MM.1S (cell line): ENCODE measurements around the gene CDRT4.

Experiments
- DNase-seq: peaks from one replicate; pipeline ENCODE4 v3.0.0-alpha.2; 2015
- H2AFZ ChIP-seq: fragments of 300-600 bp; sonication (generic); 2 replicates; pipeline ENCODE4 v1.6.0; 2016; ENCODE audit warnings: antibody characterized with exemption, low read length
- H3F3A ChIP-seq: fragments of 300-600 bp; sonication (generic); 2 replicates; pipeline ENCODE4 v1.6.1; 2016; ENCODE audit warnings: mild to moderate bottlenecking, antibody characterized with exemption, low read length, moderate library complexity, mixed read lengths; ENCODE audit not compliant: insufficient read depth
- H3K27ac ChIP-seq: fragments of 300-600 bp; sonication (generic); 2 replicates; pipeline ENCODE4 v1.5.1; 2016; ENCODE audit warnings: mild to moderate bottlenecking, low read length
- H3K27me3 ChIP-seq: fragments of 300-600 bp; sonication (generic); replicated peaks from 2 replicates; pipeline ENCODE4 v1.6.0; 2016; ENCODE audit warnings: low read length; ENCODE audit not compliant: insufficient read depth
- H3K36me3 ChIP-seq: fragments of 300-600 bp; sonication (generic); replicated peaks from 2 replicates; pipeline ENCODE4 v1.6.1; 2016; ENCODE audit warnings: mild to moderate bottlenecking, low read length, mixed read lengths; ENCODE audit not compliant: insufficient read depth
- H3K4me1 ChIP-seq: fragments of 300-600 bp; sonication (generic); 2 replicates; pipeline ENCODE4 v1.6.1; 2016; ENCODE audit warnings: low read length, mixed read lengths
- H3K4me2 ChIP-seq: fragments of 300-600 bp; sonication (generic); 2 replicates; pipeline ENCODE4 v1.6.0; 2016; ENCODE audit warnings: low read depth, low read length
- H3K4me3 ChIP-seq: fragments of 300-600 bp; sonication (generic); 2 replicates; pipeline ENCODE4 v1.5.1; 2016; ENCODE audit warnings: low read length, mixed read lengths
- H3K79me2 ChIP-seq: fragments of 300-600 bp; sonication (generic); 2 replicates; pipeline ENCODE4 v1.6.1; 2016; ENCODE audit warnings: mixed run types, low read length, mixed read lengths
- H3K9ac ChIP-seq: fragments of 300-600 bp; sonication (generic); 2 replicates; pipeline ENCODE4 v1.6.1; 2016; ENCODE audit warnings: low read length, mixed read lengths
- H3K9me2 ChIP-seq: fragments of 300-600 bp; sonication (generic); replicated peaks from 2 replicates; pipeline ENCODE4 v1.6.1; 2016; ENCODE audit warnings: mild to moderate bottlenecking, low read length, mixed read lengths; ENCODE audit not compliant: insufficient read depth
- H3K9me3 ChIP-seq: fragments of 300-600 bp; sonication (generic); replicated peaks from 2 replicates; pipeline ENCODE4 v1.6.1; 2016; ENCODE audit warnings: mild to moderate bottlenecking, low read length, mixed read lengths; ENCODE audit not compliant: insufficient read depth
- H4K20me1 ChIP-seq: fragments of 300-600 bp; sonication (generic); 2 replicates; pipeline ENCODE4 v1.6.1; 2016; ENCODE audit warnings: mild to moderate bottlenecking, low read length, moderate library complexity, mixed read lengths; ENCODE audit not compliant: insufficient read depth
- EZH2 ChIP-seq: fragments of 300-600 bp; sonication (generic); optimal IDR thresholded peaks from 2 replicates; pipeline ENCODE3; 2017; ENCODE audit warnings: low read depth, mild to moderate bottlenecking, antibody characterized with exemption, low read length, mixed read lengths
- EZH2phosphoT487 ChIP-seq: fragments of 300-600 bp; sonication (generic); IDR thresholded peaks from 2 replicates; pipeline ENCODE4 v1.6.1; 2018; ENCODE audit warnings: antibody characterized with exemption, low read length
- TF ChIP-seq, protein P1 (sequence below): fragments of 300-600 bp; sonication (generic); IDR thresholded peaks from 2 replicates; pipeline ENCODE4 v1.5.1; 2016; ENCODE audit warnings: antibody characterized with exemption, low read length, mixed read lengths

The CDRT4 gene

DNA sequence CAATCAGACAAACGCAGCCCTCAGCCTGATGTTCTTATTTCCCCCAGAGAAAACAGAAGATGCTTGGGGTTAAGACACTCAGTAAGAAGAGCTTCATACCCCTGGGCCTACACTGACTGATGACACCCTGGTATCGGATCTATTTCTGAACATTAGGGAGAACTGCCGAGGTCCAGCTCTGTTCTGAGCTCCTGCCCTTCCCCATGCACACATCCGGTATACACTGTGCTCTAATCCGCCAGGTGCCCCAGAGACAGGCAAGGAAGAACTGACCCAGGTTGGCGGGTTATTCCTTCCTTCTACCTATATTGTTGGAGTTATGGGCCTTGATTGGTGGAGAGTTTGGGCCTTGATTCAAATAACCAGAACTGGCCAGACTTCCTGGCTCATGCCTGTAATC is 68.0 kb downstream of the CDRT4 start:
- Histone ChIP-seq H3K4me3 (no peak overlapping the region), H3K9ac (no peak overlapping the region), H3K79me2 (no peaks in the 10 kb centered on the region), H3K27me3 (no peaks in the 10 kb centered on the region), H3K4me2 (no peak overlapping the region), H3K27ac (no peak overlapping the region), H3K36me3 (no peaks in the 10 kb centered on the region), H3K9me3 (no peaks in the 10 kb centered on the region), H3K9me2 (no peaks in the 10 kb centered on the region), H3K4me1 (no peaks in the 10 kb centered on the region), H2AFZ (no peak overlapping the region), H4K20me1 (no peaks in the 10 kb centered on the region), H3F3A (no peaks in the 10 kb centered on the region)
- TF ChIP-seq EZH2 (no peak), EZH2phosphoT487 (no peak)
- TF ChIP-seq, protein P1, sequence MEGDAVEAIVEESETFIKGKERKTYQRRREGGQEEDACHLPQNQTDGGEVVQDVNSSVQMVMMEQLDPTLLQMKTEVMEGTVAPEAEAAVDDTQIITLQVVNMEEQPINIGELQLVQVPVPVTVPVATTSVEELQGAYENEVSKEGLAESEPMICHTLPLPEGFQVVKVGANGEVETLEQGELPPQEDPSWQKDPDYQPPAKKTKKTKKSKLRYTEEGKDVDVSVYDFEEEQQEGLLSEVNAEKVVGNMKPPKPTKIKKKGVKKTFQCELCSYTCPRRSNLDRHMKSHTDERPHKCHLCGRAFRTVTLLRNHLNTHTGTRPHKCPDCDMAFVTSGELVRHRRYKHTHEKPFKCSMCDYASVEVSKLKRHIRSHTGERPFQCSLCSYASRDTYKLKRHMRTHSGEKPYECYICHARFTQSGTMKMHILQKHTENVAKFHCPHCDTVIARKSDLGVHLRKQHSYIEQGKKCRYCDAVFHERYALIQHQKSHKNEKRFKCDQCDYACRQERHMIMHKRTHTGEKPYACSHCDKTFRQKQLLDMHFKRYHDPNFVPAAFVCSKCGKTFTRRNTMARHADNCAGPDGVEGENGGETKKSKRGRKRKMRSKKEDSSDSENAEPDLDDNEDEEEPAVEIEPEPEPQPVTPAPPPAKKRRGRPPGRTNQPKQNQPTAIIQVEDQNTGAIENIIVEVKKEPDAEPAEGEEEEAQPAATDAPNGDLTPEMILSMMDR = no peak
- DNase-seq = no peak

DNA sequence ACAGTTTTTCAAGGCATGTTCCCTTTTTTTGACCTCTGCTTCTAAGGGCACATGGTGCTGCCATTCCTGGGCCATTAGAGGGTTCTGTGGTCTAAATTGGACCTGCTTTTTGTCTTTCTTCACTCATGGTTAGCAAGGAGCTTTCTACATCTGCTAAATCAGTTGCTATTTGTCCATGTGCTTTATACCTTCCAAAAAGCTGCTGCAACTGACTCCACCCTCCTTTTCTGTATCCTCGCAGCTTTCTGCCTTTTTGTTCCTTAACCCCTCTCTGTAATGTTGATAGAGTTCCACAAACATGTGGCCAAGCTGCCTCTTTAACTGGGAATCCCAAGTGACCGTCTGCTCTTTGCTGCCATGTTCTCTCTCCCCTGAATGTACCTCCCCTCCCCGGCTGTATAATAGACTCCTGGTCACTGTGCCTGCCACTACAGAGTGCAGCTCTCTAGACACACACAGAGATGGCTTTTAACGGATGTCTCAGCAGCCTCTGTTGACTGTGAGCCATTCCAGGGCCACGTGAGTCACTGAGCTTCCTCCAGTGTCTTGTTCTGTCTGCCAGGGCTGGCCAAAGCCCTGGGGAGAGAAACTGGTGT is 68.6 kb downstream of the CDRT4 start:
- Histone ChIP-seq H3F3A (no peaks in the 10 kb centered on the region), H3K4me3 (no peak overlapping the region), H3K9me3 (no peaks in the 10 kb centered on the region), H3K27ac (no peak overlapping the region), H3K9ac (no peak overlapping the region), H3K27me3 (no peaks in the 10 kb centered on the region), H3K9me2 (no peaks in the 10 kb centered on the region), H3K4me1 (no peaks in the 10 kb centered on the region), H3K4me2 (no peak overlapping the region), H4K20me1 (no peaks in the 10 kb centered on the region), H3K36me3 (no peaks in the 10 kb centered on the region), H3K79me2 (no peaks in the 10 kb centered on the region), H2AFZ (no peak overlapping the region)
- DNase-seq = no peak
- no peak for TF ChIP-seq EZH2phosphoT487
- TF ChIP-seq, protein P1 = no peak
- TF ChIP-seq EZH2 = no peak

DNA sequence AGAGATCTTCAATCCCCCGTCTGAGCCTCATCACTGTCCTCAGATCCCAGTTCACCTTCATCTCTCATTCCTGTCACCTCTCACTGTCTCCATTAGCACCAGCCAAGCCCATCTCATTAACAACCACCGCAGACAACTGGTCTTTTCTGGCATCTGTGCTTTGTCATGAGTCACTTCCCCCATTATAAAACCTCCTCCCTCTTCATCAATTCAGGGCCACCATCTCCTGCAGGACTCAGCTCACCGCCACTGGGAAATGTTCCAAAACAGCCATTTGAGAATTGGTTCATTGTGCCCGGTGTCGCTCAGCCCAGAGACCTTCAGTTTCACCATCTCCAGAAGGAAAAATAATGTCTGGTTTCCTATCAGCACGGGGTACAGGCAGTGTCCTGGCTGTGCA is 69.1 kb downstream of the CDRT4 start:
- no peaks in the 10 kb centered on the region for H3K79me2 ChIP-seq
- TF ChIP-seq, protein P1 = no peak
- TF ChIP-seq EZH2 = no peak
- TF ChIP-seq EZH2phosphoT487 = no peak
- H3K27me3 ChIP-seq = no peaks in the 10 kb centered on the region
- no peaks in the 10 kb centered on the region for H4K20me1 ChIP-seq
- no peak overlapping the region for H2AFZ ChIP-seq
- H3K4me3 ChIP-seq = no peak overlapping the region
- no peaks in the 10 kb centered on the region for H3K9me3 ChIP-seq
- H3K4me1 ChIP-seq = no peaks in the 10 kb centered on the region
- no peak overlapping the region for H3K9ac ChIP-seq
- H3K27ac ChIP-seq = no peak overlapping the region
- no peak overlapping the region for H3K4me2 ChIP-seq
- H3K9me2 ChIP-seq = no peaks in the 10 kb centered on the region
- no peak for DNase-seq
- no peaks in the 10 kb centered on the region for H3F3A ChIP-seq
- no peaks in the 10 kb centered on the region for H3K36me3 ChIP-seq
